Mesenchymal stem cell (in vitro differentiated cells and primary cell): ENCODE measurements around the gene CDK15.

Source experiments
- DNase-seq: peaks from one replicate; pipeline ENCODE4 v3.0.0-alpha.2; 2013
- H2AFZ ChIP-seq: one replicate; pipeline ENCODE4 v1.6.1; 2013; ENCODE audit warnings: low read depth, mild to moderate bottlenecking, control low read depth, inconsistent platforms, low read length, moderate library complexity
- H2AK5ac ChIP-seq: 2 replicates; pipeline ENCODE4 v1.6.1; 2013; ENCODE audit warnings: low read length, moderate library complexity, mild to moderate bottlenecking, inconsistent platforms; ENCODE audit not compliant: severe bottlenecking
- H2BK120ac ChIP-seq: one replicate; pipeline ENCODE4 v1.6.1; 2013; ENCODE audit warnings: low read depth, mild to moderate bottlenecking, inconsistent platforms, low read length, moderate library complexity
- H2BK12ac ChIP-seq, 2 experiments: one replicate each; pipeline ENCODE4 v1.6.1; 2013; ENCODE audit warnings: inconsistent platforms in 2 of 2, low read length in 2 of 2, mild to moderate bottlenecking in 2 of 2, moderate library complexity in 2 of 2, control low read depth in 1 of 2
- H2BK15ac ChIP-seq: one replicate; pipeline ENCODE4 v1.6.1; 2013; ENCODE audit warnings: mild to moderate bottlenecking, low read depth, inconsistent platforms; ENCODE audit not compliant: poor library complexity, severe bottlenecking
- H2BK5ac ChIP-seq: 2 replicates; pipeline ENCODE4 v1.6.1; 2013; ENCODE audit warnings: low read depth, mild to moderate bottlenecking, low read length, control low read depth, inconsistent platforms; ENCODE audit not compliant: poor library complexity, severe bottlenecking
- H3K14ac ChIP-seq, 2 experiments: one replicate each; pipeline ENCODE4 v1.6.1; 2013; ENCODE audit warnings: inconsistent platforms in 2 of 2, low read length in 2 of 2, control low read depth in 1 of 2, mild to moderate bottlenecking in 1 of 2, moderate library complexity in 1 of 2
- H3K18ac ChIP-seq, 2 experiments: one replicate each; pipeline ENCODE4 v1.6.1; 2013; ENCODE audit warnings: inconsistent platforms in 2 of 2, low read length in 2 of 2, control low read depth in 1 of 2, low read depth in 1 of 2, mild to moderate bottlenecking in 1 of 2
- H3K23ac ChIP-seq, 2 experiments: one replicate each; pipeline ENCODE4 v1.6.1; 2013; ENCODE audit warnings: inconsistent platforms in 2 of 2, low read length in 2 of 2, mild to moderate bottlenecking in 2 of 2, moderate library complexity in 2 of 2, control low read depth in 1 of 2
- H3K27ac ChIP-seq: 2 replicates; pipeline ENCODE4 v1.5.1; 2013; ENCODE audit warnings: mild to moderate bottlenecking, moderate library complexity, low read length, control low read depth, inconsistent platforms; ENCODE audit not compliant: poor library complexity, severe bottlenecking
- H3K27me3 ChIP-seq, 2 experiments: 2 replicates each; pipeline versions ENCODE4 v1.6.1 to v1.7.0; 2013; ENCODE audit warnings: low read length in 2 of 2, mild to moderate bottlenecking in 2 of 2, moderate library complexity in 2 of 2, control low read depth in 1 of 2, inconsistent platforms in 1 of 2; ENCODE audit not compliant: control insufficient read depth in 1 of 2, insufficient read depth in 1 of 2
- H3K36me3 ChIP-seq, 2 experiments: 2 replicates each; pipeline versions ENCODE4 v1.6.1 to v1.7.0; 2013; ENCODE audit warnings: low read length in 2 of 2, control low read depth in 1 of 2, inconsistent platforms in 1 of 2, low read depth in 1 of 2, mild to moderate bottlenecking in 1 of 2; ENCODE audit not compliant: insufficient read depth in 2 of 2, control insufficient read depth in 1 of 2
- H3K4ac ChIP-seq, 2 experiments: one replicate each; pipeline ENCODE4 v1.6.1; 2013; ENCODE audit warnings: inconsistent platforms in 2 of 2, low read length in 2 of 2, mild to moderate bottlenecking in 2 of 2, moderate library complexity in 2 of 2, control low read depth in 1 of 2, low read depth in 1 of 2
- H3K4me1 ChIP-seq: 2 replicates; pipeline ENCODE4 v1.6.1; 2013; ENCODE audit warnings: low read depth, low read length, control low read depth; ENCODE audit not compliant: control insufficient read depth, insufficient read depth
- H3K4me2 ChIP-seq: 2 replicates; pipeline ENCODE4 v1.6.1; 2013; ENCODE audit warnings: low read length, mild to moderate bottlenecking, inconsistent platforms; ENCODE audit not compliant: poor library complexity, severe bottlenecking
- H3K4me3 ChIP-seq, 2 experiments: 2 replicates each; pipeline versions ENCODE4 v1.5.1 to v1.7.0; 2013; ENCODE audit warnings: low read length in 2 of 2, mild to moderate bottlenecking in 2 of 2, control low read depth in 1 of 2, low read depth in 1 of 2; ENCODE audit not compliant: insufficient read depth in 1 of 2
- H3K79me1 ChIP-seq: replicated peaks from 2 replicates; pipeline ENCODE4 v1.6.1; 2013; ENCODE audit warnings: mild to moderate bottlenecking, control low read depth, low read length, inconsistent platforms; ENCODE audit not compliant: poor library complexity, severe bottlenecking
- H3K9ac ChIP-seq: 2 replicates; pipeline ENCODE4 v1.7.0; 2013; ENCODE audit warnings: mild to moderate bottlenecking, low read length, moderate library complexity
- H3K9me3 ChIP-seq: 2 replicates; pipeline ENCODE4 v1.7.0; 2013; ENCODE audit warnings: mild to moderate bottlenecking, low read length; ENCODE audit not compliant: control insufficient read depth
- H4K8ac ChIP-seq: one replicate; pipeline ENCODE4 v1.6.1; 2013; ENCODE audit warnings: inconsistent platforms, mild to moderate bottlenecking, low read length, moderate library complexity
- H4K91ac ChIP-seq: one replicate; pipeline ENCODE4 v1.6.1; 2013; ENCODE audit warnings: mild to moderate bottlenecking, low read length, inconsistent platforms
- WGBS: methylation state at CpG from one replicate; pipeline ENCODE4 v1.1.7; 2013; ENCODE audit warnings: mixed read lengths; 5-methylcytosine and 5-hydroxymethylcytosine counted together

The CDK15 gene

DNA sequence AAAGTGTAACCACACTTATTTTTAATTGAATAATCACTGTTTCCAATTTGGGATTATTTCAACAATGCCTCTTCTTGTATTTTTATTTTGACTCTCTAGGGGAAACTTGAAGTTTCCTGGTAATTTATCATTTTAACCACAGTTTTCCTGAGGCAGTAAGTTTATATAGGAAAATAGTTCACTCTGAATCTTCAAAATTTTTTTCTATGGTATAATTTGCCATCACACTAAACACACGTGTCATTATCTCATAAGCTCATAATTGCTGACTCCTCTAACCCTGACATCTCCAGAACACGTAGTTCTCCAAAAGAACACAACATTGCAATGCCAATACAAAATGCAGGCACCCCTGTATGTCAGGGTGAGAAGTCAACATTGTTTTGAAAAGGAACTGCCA lies 125.1 kb downstream of the CDK15 start:
- Histone ChIP-seq H3K4ac (no peak overlapping the region), H2BK12ac (no peak overlapping the region), H3K27ac (no peak overlapping the region), H2AFZ (no peak overlapping the region), H4K8ac (no peak overlapping the region), H3K4me3 (no peak overlapping the region), H3K79me1 (no peaks in the 10 kb centered on the region), H3K4me2 (no peak overlapping the region), H2BK15ac (no peak overlapping the region), H3K14ac (no peak overlapping the region), H4K91ac (no peak overlapping the region), H3K36me3 (no peaks in the 10 kb centered on the region), H2AK5ac (no peak overlapping the region), H2BK120ac (no peak overlapping the region), H3K9me3 (peaks cover 7% of the 10 kb centered on the region), H2BK5ac (no peak overlapping the region), H3K27me3 (peaks cover 0 to 33% of the 10 kb centered on the region in 2 experiments), H3K9ac (no peak overlapping the region), H3K4me1 (peaks cover 3% of the 10 kb centered on the region), H3K23ac (no peak overlapping the region), H3K18ac (no peak overlapping the region)
- DNase-seq: no peak
- WGBS: 84% methylated on average over 2 of the region's 2 CpGs

GRCh38 chr2:201931951-201932350 lies 125.6 kb downstream of the CDK15 start:
- Histone ChIP-seq H3K27me3 (peaks cover 0 to 33% of the 10 kb centered on the region in 2 experiments), H3K9me3 (peaks cover 7% of the 10 kb centered on the region), H2BK120ac (no peak overlapping the region), H2AK5ac (no peak overlapping the region), H2BK15ac (no peak overlapping the region), H3K14ac (no peak overlapping the region), H3K23ac (no peak overlapping the region), H4K91ac (no peak overlapping the region), H3K27ac (no peak overlapping the region), H2BK12ac (no peak overlapping the region), H3K79me1 (no peaks in the 10 kb centered on the region), H2AFZ (no peak overlapping the region), H3K4me2 (no peak overlapping the region), H2BK5ac (no peak overlapping the region), H4K8ac (no peak overlapping the region), H3K18ac (no peak overlapping the region), H3K9ac (peak overlapping the region; percentile 43), H3K36me3 (no peaks in the 10 kb centered on the region), H3K4me3 (no peak overlapping the region), H3K4me1 (peaks cover 3% of the 10 kb centered on the region), H3K4ac (no peak overlapping the region)
- no peak for DNase-seq
- WGBS: 71% methylated on average over 7 of the region's 7 CpGs

- Histone ChIP-seq H3K14ac (peak overlapping the region in 1 of 2 experiments; percentile 30), H3K27ac (no peak overlapping the region), H3K4me1 (peaks cover 3% of the 10 kb centered on the region), H3K79me1 (no peaks in the 10 kb centered on the region), H4K8ac (no peak overlapping the region), H3K9me3 (peaks cover 7% of the 10 kb centered on the region), H2BK15ac (no peak overlapping the region), H3K4ac (no peak overlapping the region), H3K9ac (peak overlapping the region; percentile 43), H3K4me2 (no peak overlapping the region), H2BK12ac (no peak overlapping the region), H2BK120ac (no peak overlapping the region), H2BK5ac (no peak overlapping the region), H3K23ac (no peak overlapping the region), H3K4me3 (no peak overlapping the region), H2AFZ (no peak overlapping the region), H4K91ac (no peak overlapping the region), H3K27me3 (peaks cover 0 to 35% of the 10 kb centered on the region in 2 experiments), H2AK5ac (no peak overlapping the region), H3K36me3 (no peaks in the 10 kb centered on the region), H3K18ac (no peak overlapping the region)
- WGBS: 16% methylated on average over 3 of the region's 3 CpGs
- no peak for DNase-seq
Observed at GRCh38 chr2:201932511-201932910, 126.2 kb downstream of the CDK15 start.

DNA sequence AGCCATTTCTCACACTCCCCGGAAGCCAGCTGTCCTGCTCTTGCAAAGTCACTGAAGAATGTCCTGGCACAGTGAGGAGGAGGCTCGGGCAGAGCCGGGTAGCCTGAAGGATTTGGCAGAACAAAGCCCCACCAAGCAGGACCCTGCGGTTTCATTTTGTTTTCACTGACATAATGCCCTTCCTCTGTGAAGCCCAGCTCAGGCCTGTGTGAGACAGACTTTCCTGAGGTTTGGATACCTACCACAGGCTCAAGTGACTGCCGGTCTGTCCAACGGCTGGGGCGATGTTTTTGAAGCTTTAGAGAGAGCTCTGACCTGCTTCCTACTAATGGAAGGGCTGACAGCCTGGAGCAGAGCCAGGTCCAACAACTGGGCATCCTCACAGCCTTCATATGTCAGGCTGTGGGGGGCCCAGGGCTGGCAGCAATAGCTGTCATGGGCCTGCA lies 127.5 kb downstream of the CDK15 start:
- no peak overlapping the region for H2BK15ac ChIP-seq

More for the DNA sequence above, 127.5 kb downstream of the CDK15 start:
- Histone ChIP-seq H3K27ac (no peak overlapping the region), H3K9me3 (peaks cover 7% of the 10 kb centered on the region), H4K91ac (no peak overlapping the region), H3K79me1 (no peaks in the 10 kb centered on the region), H3K9ac (no peak overlapping the region), H2AFZ (no peak overlapping the region), H3K4me2 (no peak overlapping the region), H3K27me3 (peaks cover 0 to 37% of the 10 kb centered on the region in 2 experiments), H4K8ac (no peak overlapping the region), H3K14ac (no peak overlapping the region), H2BK120ac (no peak overlapping the region), H3K4ac (no peak overlapping the region), H2BK5ac (no peak overlapping the region), H3K4me1 (peaks cover 4% of the 10 kb centered on the region), H3K18ac (no peak overlapping the region), H3K4me3 (no peak overlapping the region), H3K23ac (no peak overlapping the region), H2BK12ac (no peak overlapping the region), H3K36me3 (no peaks in the 10 kb centered on the region), H2AK5ac (no peak overlapping the region)
- no peak for DNase-seq
- WGBS: 73% methylated on average over 7 of the region's 7 CpGs
